ENCODE data around the gene DEFB113.

- TF ChIP-seq EZH2 (IDR thresholded peaks at IDR 0.05; ENCODE audit: low read depth) = no peak
- no peak for TF ChIP-seq CTCF (conservative IDR thresholded peaks at IDR 0.05)
These were observed 38.4 kb upstream of the DEFB113 start for GRCh38 chr6:50007819-50008218.

All from PC-9 (cell line).